Smooth muscle cell of the brain vasculature (primary cell): ENCODE data around the gene RGS6.

Experiments
- DNase-seq: peaks from one replicate; pipeline ENCODE4 v3.0.0-alpha.2; 2012; ENCODE audit warnings: low read depth, low spot score

The RGS6 gene

DNA sequence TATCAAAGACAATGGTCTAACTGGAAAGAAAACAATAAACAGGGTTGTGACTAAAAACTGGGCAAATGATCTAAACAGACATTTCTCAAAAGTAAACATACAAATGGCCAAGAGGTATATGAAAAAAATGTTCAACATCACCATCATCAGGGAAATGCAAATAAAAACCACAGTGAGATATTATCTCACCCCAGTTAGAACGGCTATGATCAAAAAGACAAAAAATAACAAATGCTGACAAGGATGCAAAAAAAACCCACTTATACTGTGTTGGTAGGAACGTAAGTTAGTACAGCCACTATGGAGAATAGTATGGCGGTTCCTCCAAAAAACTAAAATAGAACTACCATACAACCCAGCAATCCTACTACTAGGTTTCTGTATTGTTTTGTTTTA is 470.1 kb downstream of the RGS6 start:
- DNase-seq = no peak

DNA sequence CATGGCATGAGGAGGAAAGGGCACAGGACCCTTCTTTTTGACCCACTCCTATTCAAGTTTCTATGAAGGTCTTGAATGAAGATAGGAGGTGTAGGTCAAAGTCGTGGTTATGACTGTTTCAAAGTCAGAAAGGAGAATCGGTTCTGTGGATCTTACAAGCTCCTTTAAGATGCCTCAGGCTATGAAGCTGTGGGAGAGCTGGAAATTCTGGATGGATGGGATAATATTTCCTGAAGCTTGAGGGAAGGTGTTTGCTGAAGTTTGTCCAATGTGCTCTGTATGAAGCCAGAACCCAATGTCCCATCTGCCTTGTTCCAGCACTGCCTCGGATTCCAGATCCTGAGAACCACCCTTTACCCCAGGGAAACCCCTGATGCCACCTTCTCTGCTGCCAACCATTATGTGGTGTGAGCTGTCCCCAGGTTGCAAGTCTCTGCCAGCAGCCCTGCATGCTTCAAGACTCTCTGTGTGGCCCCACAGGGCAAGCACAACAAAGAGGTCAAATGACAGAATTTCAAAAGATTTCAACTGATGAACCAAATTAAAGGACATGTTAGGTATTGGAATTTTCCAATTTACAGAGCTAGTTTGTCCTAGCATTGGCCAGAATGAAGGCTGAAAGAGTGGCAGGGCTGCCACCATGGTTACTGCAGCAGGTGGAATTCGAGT is 472.0 kb downstream of the RGS6 start:
- DNase-seq = no peak

DNA sequence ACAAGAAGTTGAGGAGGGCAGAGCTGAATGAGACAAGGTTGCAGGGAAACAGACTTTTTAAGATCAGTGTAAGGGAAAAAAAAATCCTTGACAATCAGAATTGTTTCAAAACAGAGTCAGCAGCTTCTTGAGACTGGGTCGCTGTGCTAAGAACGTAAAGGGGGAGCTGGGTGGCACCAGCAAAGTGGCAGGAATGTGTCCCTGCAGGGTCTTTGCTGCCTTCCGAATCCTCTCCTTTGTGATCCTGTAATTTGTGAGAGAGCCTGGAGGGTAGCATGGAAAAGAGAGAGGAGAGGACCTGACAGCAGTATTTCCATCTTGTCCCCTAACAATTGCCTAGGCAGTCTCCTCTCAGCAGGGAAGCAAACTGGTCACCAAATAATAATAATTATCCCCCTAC is 472.8 kb downstream of the RGS6 start:
- no peak for DNase-seq

DNA sequence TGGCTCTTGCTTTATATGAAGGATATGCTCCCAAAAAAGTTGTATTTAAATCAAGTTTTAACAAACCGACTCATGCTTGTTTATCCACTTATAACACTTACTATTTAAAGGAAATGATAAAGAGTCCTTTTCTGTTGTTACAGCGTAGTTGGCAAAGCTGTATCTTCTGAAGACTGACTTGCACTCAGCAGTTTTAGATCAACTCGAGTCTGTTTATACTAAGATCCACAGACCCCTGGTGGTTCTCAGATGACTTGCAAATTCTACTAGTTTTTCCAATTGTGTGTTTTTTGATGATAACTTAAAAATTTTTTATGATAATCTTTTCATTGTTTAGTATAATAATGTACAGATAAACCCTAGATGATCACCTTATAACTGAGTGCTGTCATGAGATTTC is 475.8 kb downstream of the RGS6 start:
- DNase-seq = no peak

GRCh38 chr14:72409047-72409446 is 476.8 kb downstream of the RGS6 start:
- no peak for DNase-seq

- DNase-seq = no peak
These were observed 484.0 kb downstream of the RGS6 start for GRCh38 chr14:72416081-72416849.

- no peak for DNase-seq
These were observed 484.7 kb downstream of the RGS6 start for GRCh38 chr14:72416892-72417291.

- no peak for DNase-seq
These were observed 486.6 kb downstream of the RGS6 start for GRCh38 chr14:72418806-72419205.

GRCh38 chr14:72419226-72419775 is 487.1 kb downstream of the RGS6 start:
- DNase-seq = no peak

- DNase-seq = peak; percentile 44
These were observed 488.7 kb downstream of the RGS6 start for GRCh38 chr14:72420749-72421474.

GRCh38 chr14:72423957-72424356 is 491.7 kb downstream of the RGS6 start:
- DNase-seq = no peak

- DNase-seq = no peak
These were observed 498.2 kb downstream of the RGS6 start for GRCh38 chr14:72430457-72430856.

DNA sequence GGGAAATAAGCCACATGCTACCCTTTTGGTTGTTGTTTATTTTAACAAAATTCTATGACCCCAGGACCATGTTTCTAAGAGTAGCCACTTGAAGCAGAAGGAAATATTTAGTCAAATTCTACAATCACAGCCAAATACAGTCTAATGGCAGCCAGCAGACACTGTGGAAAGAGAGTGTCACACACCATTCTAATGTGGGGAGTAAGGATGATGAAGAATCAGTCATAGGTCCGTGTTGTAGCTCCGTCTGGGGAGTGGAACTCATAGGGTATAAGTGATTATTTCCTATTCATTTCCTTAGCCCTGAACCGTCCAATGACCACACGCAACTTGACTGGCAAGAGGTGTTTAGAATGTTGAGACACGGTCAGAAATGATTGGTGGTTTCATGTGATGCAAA is 500.5 kb downstream of the RGS6 start:
- no peak for DNase-seq

- no peak for DNase-seq
These were observed 501.3 kb downstream of the RGS6 start for GRCh38 chr14:72433511-72433910.

DNA sequence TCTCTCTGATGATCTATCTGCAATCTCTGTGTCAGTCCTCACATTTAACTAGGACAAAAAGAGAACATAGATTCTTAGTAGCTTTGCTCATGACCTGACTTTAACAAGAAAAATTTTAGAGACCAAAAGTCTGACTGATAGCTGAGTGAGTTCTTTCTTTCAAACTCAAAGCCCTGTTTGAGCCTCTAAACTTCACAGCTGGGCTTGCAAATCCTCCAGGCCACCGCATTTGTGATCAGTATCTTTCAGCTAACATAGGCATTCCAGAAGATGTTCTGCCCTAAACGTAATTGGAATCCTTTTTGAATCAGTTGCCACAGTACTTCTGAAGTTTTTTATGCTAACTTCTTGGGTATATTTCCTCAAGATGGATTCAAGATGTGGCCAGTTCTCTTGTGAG is 502.6 kb downstream of the RGS6 start:
- DNase-seq = no peak

- no peak for DNase-seq
These were observed 507.5 kb downstream of the RGS6 start for GRCh38 chr14:72439707-72440106.

- no peak for DNase-seq
These were observed 511.0 kb downstream of the RGS6 start for GRCh38 chr14:72443256-72443655.

DNA sequence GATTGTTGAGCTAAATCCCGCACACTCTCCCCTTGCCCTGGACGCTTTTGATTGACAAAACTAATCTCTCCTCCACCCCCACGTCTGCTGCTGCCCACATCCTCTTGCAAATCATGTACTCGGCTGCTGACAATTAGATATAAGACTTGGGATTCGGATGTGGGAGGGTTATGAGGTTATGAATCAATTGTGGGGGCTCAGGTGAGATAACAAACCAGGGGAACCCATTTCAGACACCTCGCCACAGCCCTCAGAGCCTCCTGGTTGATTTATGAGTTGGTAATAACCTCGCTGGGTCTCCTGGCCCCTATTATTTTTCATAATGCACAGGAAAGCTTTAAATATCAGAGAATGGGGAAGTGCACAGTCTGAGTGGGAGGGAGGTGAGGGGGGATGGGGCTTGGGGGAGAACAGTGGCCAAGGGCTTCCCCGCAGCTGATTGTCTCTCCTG is 511.8 kb downstream of the RGS6 start:
- no peak for DNase-seq

GRCh38 chr14:72444701-72445100 is 512.5 kb downstream of the RGS6 start:
- DNase-seq = no peak

GRCh38 chr14:72448212-72448611 is 516.0 kb downstream of the RGS6 start:
- no peak for DNase-seq

- DNase-seq = no peak
These were observed 518.3 kb downstream of the RGS6 start for GRCh38 chr14:72450473-72451044.
